Liver (tissue), 3 donors: ENCODE measurements around the gene DBP.

Experiments used
- HNF4A ChIP-seq, 2 donors: conservative IDR thresholded peaks; 2 replicates each; pipeline ENCODE4 v1.6.1; 2016; ENCODE audit warnings: antibody characterized with exemption in 2 of 2, mild to moderate bottlenecking in 2 of 2
- RAD21 ChIP-seq, 2 donors: IDR thresholded peaks; 2 replicates each; pipeline ENCODE4 v1.6.1; 2016; ENCODE audit warnings: antibody characterized with exemption in 2 of 2, mild to moderate bottlenecking in 2 of 2
- ZBTB33 ChIP-seq: IDR thresholded peaks from 2 replicates; pipeline ENCODE4 v1.6.1; 2016; ENCODE audit warnings: antibody characterized with exemption
- TF ChIP-seq, protein P1 (sequence below): fragments of 150-350 bp; IDR thresholded peaks from 2 replicates; pipeline ENCODE4 v1.5.1; 2017; ENCODE audit warnings: improper control_type of control experiment, low read depth, low read length; ENCODE audit not compliant: missing input control
- TF ChIP-seq, protein P2 (sequence below): IDR thresholded peaks from 2 replicates; pipeline ENCODE4 v1.6.1; 2016; ENCODE audit warnings: antibody characterized with exemption
- TF ChIP-seq, protein P3 (sequence below): IDR thresholded peaks from 2 replicates; pipeline ENCODE4 v1.6.1; 2016; ENCODE audit warnings: antibody characterized with exemption, mild to moderate bottlenecking
- donor health status: healthy.
- donor health status: healthy.

DNA sequence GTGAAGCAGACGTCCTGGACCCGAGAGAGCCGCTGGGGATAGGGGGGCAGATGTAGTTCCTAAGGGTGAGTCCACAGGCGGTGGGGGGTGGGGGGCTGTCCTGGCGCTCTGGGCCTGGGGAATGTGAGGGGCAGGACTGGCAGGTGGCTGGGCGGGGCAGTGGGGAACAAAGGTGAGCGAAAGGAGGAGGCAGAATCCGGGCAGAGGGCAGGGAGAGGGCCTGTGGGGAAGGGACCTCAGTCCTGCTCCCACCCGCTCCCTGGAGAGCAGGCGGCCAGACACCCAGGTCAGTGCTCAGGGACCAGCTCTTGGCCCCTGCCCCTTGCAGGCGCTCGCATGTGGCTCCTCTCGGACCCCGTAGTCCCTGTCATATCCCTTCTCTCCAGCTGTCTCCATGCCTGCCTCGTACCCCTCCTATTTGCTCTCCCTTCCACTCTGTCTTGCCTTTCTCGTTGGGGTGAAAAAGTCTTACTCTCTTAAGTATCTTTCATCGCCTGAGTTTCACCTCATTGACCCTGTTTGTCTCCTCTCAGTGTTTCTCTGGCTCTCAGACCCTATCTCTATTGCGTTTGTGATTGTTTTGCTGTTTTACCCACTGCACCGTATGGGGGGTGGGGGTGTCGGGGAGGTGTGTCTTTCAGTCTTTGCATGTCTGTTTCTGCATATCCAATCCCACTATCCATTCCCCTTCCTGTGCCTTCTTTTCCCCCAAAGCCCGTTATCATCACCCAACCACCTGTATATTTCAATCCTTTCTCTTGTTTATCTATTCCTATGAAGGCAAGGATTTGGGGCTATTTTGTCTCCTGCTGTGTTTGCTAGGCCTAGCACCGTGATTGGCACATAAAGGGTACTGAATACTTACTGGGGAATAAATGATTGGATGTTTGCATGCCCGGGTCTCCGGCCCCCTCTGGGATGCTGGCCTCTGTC lies 12.1 kb downstream of the DBP start:
- TF ChIP-seq RAD21 (IDR thresholded peaks at IDR 0.05) (no peak), ZBTB33 (no peak), HNF4A (conservative IDR thresholded peaks at IDR 0.05) (peak in 1 of 2 donors; percentile 3)
- TF ChIP-seq, protein P1, sequence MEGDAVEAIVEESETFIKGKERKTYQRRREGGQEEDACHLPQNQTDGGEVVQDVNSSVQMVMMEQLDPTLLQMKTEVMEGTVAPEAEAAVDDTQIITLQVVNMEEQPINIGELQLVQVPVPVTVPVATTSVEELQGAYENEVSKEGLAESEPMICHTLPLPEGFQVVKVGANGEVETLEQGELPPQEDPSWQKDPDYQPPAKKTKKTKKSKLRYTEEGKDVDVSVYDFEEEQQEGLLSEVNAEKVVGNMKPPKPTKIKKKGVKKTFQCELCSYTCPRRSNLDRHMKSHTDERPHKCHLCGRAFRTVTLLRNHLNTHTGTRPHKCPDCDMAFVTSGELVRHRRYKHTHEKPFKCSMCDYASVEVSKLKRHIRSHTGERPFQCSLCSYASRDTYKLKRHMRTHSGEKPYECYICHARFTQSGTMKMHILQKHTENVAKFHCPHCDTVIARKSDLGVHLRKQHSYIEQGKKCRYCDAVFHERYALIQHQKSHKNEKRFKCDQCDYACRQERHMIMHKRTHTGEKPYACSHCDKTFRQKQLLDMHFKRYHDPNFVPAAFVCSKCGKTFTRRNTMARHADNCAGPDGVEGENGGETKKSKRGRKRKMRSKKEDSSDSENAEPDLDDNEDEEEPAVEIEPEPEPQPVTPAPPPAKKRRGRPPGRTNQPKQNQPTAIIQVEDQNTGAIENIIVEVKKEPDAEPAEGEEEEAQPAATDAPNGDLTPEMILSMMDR = no peak
- TF ChIP-seq, protein P2, sequence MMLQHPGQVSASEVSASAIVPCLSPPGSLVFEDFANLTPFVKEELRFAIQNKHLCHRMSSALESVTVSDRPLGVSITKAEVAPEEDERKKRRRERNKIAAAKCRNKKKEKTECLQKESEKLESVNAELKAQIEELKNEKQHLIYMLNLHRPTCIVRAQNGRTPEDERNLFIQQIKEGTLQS = no peak
- TF ChIP-seq, protein P3, sequence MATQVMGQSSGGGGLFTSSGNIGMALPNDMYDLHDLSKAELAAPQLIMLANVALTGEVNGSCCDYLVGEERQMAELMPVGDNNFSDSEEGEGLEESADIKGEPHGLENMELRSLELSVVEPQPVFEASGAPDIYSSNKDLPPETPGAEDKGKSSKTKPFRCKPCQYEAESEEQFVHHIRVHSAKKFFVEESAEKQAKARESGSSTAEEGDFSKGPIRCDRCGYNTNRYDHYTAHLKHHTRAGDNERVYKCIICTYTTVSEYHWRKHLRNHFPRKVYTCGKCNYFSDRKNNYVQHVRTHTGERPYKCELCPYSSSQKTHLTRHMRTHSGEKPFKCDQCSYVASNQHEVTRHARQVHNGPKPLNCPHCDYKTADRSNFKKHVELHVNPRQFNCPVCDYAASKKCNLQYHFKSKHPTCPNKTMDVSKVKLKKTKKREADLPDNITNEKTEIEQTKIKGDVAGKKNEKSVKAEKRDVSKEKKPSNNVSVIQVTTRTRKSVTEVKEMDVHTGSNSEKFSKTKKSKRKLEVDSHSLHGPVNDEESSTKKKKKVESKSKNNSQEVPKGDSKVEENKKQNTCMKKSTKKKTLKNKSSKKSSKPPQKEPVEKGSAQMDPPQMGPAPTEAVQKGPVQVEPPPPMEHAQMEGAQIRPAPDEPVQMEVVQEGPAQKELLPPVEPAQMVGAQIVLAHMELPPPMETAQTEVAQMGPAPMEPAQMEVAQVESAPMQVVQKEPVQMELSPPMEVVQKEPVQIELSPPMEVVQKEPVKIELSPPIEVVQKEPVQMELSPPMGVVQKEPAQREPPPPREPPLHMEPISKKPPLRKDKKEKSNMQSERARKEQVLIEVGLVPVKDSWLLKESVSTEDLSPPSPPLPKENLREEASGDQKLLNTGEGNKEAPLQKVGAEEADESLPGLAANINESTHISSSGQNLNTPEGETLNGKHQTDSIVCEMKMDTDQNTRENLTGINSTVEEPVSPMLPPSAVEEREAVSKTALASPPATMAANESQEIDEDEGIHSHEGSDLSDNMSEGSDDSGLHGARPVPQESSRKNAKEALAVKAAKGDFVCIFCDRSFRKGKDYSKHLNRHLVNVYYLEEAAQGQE = no peak
